Activated gamma-delta T cell treated with anti-CD3 and anti-CD28 coated beads, Interleukin-2, amount 50 U/mL, for 16 hours (primary cell): ENCODE results near the gene SGCE.
A peak's percentile ranks its signal among the peaks of the same experiment; 100 is the strongest.

Experiments
- DNase-seq: peaks from one replicate; pipeline ENCODE4 v3.0.0-alpha.2; 2020; ENCODE audit warnings: low read depth

SGCE gene

GRCh38 chr7:94658826-94659225 lies 2.9 kb upstream of the SGCE start:
- no peak for DNase-seq

GRCh38 chr7:94657771-94658693 lies 2.1 kb upstream of the SGCE start:
- peak; percentile 87 for DNase-seq

- no peak for DNase-seq
Observed at GRCh38 chr7:94656925-94657731, 1.2 kb upstream of the SGCE start.

- DNase-seq = no peak
Observed at GRCh38 chr7:94656658-94656924, 658 bp upstream of the SGCE start.

GRCh38 chr7:94655126-94655847 lies 646 bp downstream of the SGCE start:
- DNase-seq = no peak

- no peak for DNase-seq
Observed at GRCh38 chr7:94654783-94655125, 1.2 kb downstream of the SGCE start.

- DNase-seq = no peak
Observed at GRCh38 chr7:94650147-94651051, 5.5 kb downstream of the SGCE start.

- no peak for DNase-seq
Observed at GRCh38 chr7:94649450-94649849, 6.5 kb downstream of the SGCE start.

- no peak for DNase-seq
Observed at GRCh38 chr7:94648731-94649130, 7.2 kb downstream of the SGCE start.

- no peak for DNase-seq
Observed at GRCh38 chr7:94647295-94647694, 8.6 kb downstream of the SGCE start.

- no peak for DNase-seq
Observed at GRCh38 chr7:94643771-94644545, 12.0 kb downstream of the SGCE start.

- no peak for DNase-seq
Observed at GRCh38 chr7:94642838-94643653, 12.9 kb downstream of the SGCE start.

GRCh38 chr7:94639384-94639783 lies 16.5 kb downstream of the SGCE start:
- no peak for DNase-seq

GRCh38 chr7:94635687-94636086 lies 20.2 kb downstream of the SGCE start:
- DNase-seq = no peak

- DNase-seq = no peak
Observed at GRCh38 chr7:94634502-94634901, 21.4 kb downstream of the SGCE start.

GRCh38 chr7:94633687-94634086 lies 22.2 kb downstream of the SGCE start:
- no peak for DNase-seq

GRCh38 chr7:94633014-94633341 lies 23.0 kb downstream of the SGCE start:
- DNase-seq = no peak

GRCh38 chr7:94632338-94633013 lies 23.5 kb downstream of the SGCE start:
- no peak for DNase-seq

GRCh38 chr7:94630855-94631254 lies 25.1 kb downstream of the SGCE start:
- DNase-seq = no peak

GRCh38 chr7:94623820-94624219 lies 32.1 kb downstream of the SGCE start:
- no peak for DNase-seq
